PC-3 (cell line): ENCODE data around the gene KRT7. TPM values are rescaled to one million over a fixed set of nuclear protein-coding genes. Genes with fewer than 3 reads are reported as not detected.

Experiments
- ATAC-seq: fragments of 200-7000 bp; cut with Tn5 transposase; 2 replicates; pipeline ENCODE4 v1.9.1; 2020; ENCODE audit warnings: mild to moderate bottlenecking, moderate library complexity
- BruUV-seq: library from RNA; stranded (reverse); fragments of 400-500 nt; replicated peaks from 2 replicates; lab custom pipeline; 2021; lab: Mats Ljungman, UMichigan
- CTCF ChIA-PET: fragments of 300-600 bp; sonication (Branson Sonifier 250); formaldehyde crosslinking; loops from one replicate; lab custom pipeline; 2022; ENCODE audit warnings: antibody characterized with exemption; lab: Charles Lee
- POLR2A ChIA-PET: fragments of 300-600 bp; sonication (Branson Sonifier 250); formaldehyde crosslinking; loops from one replicate; lab custom pipeline; 2022; ENCODE audit warnings: antibody characterized with exemption; ENCODE audit not compliant: unreplicated experiment; lab: Charles Lee
- DNase-seq: peaks from one replicate; pipeline ENCODE4 v3.0.0-alpha.2; 2015
- H2AFZ ChIP-seq: fragments of 300-600 bp; sonication (generic); 2 replicates; pipeline ENCODE4 v1.6.0; 2016; ENCODE audit warnings: antibody characterized with exemption, low read length
- H3F3A ChIP-seq: fragments of 300-600 bp; sonication (generic); one replicate; pipeline ENCODE4 v1.6.0; 2017; ENCODE audit warnings: antibody characterized with exemption, low read length, control low read depth, mild to moderate bottlenecking; ENCODE audit not compliant: unreplicated experiment
- H3K27ac ChIP-seq: fragments of 300-600 bp; sonication (generic); 2 replicates; pipeline ENCODE4 v1.5.1; 2016; ENCODE audit warnings: mild to moderate bottlenecking, low read length
- H3K27me3 ChIP-seq: fragments of 300-600 bp; sonication (generic); 2 replicates; pipeline ENCODE4 v1.6.1; 2016; ENCODE audit warnings: low read length, mixed read lengths
- H3K36me3 ChIP-seq: fragments of 300-600 bp; sonication (generic); 2 replicates; pipeline ENCODE4 v1.6.1; 2016; ENCODE audit warnings: low read depth, mixed run types, low read length, mixed read lengths
- H3K4me1 ChIP-seq: fragments of 300-600 bp; sonication (generic); 2 replicates; pipeline ENCODE4 v1.5.1; 2016; ENCODE audit warnings: low read length; ENCODE audit not compliant: insufficient read depth
- H3K4me2 ChIP-seq: fragments of 300-600 bp; sonication (generic); 2 replicates; pipeline ENCODE4 v1.6.0; 2016; ENCODE audit warnings: low read length
- H3K4me3 ChIP-seq: fragments of 300-600 bp; sonication (generic); 2 replicates; pipeline ENCODE4 v1.5.1; 2016; ENCODE audit warnings: mild to moderate bottlenecking, low read length, mixed read lengths
- H3K79me2 ChIP-seq: fragments of 300-600 bp; sonication (generic); 2 replicates; pipeline ENCODE4 v1.6.1; 2017; ENCODE audit warnings: low read length, mixed read lengths
- H3K9ac ChIP-seq: fragments of 300-600 bp; sonication (generic); 2 replicates; pipeline ENCODE4 v1.6.0; 2016; ENCODE audit warnings: mild to moderate bottlenecking, low read length
- H3K9me2 ChIP-seq: fragments of 300-600 bp; sonication (generic); replicated peaks from 2 replicates; pipeline ENCODE4 v1.6.1; 2016; ENCODE audit warnings: mixed run types, low read length, mixed read lengths
- H3K9me3 ChIP-seq: fragments of 300-600 bp; sonication (generic); 2 replicates; pipeline ENCODE4 v1.6.1; 2016; ENCODE audit warnings: low read length, mixed read lengths
- H4K20me1 ChIP-seq: fragments of 300-600 bp; sonication (generic); 2 replicates; pipeline ENCODE4 v1.6.1; 2016; ENCODE audit warnings: low read length, mixed read lengths
- CTCF ChIP-seq: fragments of 300-600 bp; sonication (generic); conservative IDR thresholded peaks from 2 replicates; pipeline ENCODE4 v1.5.1; 2017; ENCODE audit warnings: antibody characterized with exemption, low read depth, mild to moderate bottlenecking, low read length
- EZH2 ChIP-seq: fragments of 300-600 bp; sonication (generic); IDR thresholded peaks from one replicate; pipeline ENCODE4 v1.6.1; 2017; ENCODE audit warnings: antibody characterized with exemption, mild to moderate bottlenecking, low read length; ENCODE audit not compliant: unreplicated experiment
- EZH2phosphoT487 ChIP-seq: fragments of 300-600 bp; sonication (generic); IDR thresholded peaks from 2 replicates; pipeline ENCODE4 v1.6.1; 2018; ENCODE audit warnings: mild to moderate bottlenecking, antibody characterized with exemption, low read length, borderline replicate concordance
- intact Hi-C: fragments of 100-400 bp; cut with micrococcal nuclease; formaldehyde crosslinking; loops from 2 replicates; pipeline ENCODE4 v1.9.0; 2023
- total RNA-seq: library from RNA; depleted of rRNA; stranded (reverse); fragments of >200 nt; gene quantifications from 2 replicates; pipeline ENCODE4 v1.2.3, GENCODE V29; 2014

Gene KRT7
- total RNA-seq, 1 experiment from 2014 or later, result 2,144 TPM

- Histone ChIP-seq H3K4me3 (no peak overlapping the region), H4K20me1 (no peaks in the 10 kb centered on the region), H3K4me1 (peaks cover 14% of the 10 kb centered on the region), H3K4me2 (no peak overlapping the region), H3K79me2 (no peaks in the 10 kb centered on the region), H3K27me3 (no peaks in the 10 kb centered on the region), H3K27ac (no peak overlapping the region), H3K9me2 (no peaks in the 10 kb centered on the region), H3F3A (peaks cover 17% of the 10 kb centered on the region), H3K36me3 (peaks cover 13% of the 10 kb centered on the region; the same call in 1 of the 2 replicates), H2AFZ (no peak overlapping the region), H3K9me3 (no peaks in the 10 kb centered on the region), H3K9ac (no peak overlapping the region)
- TF ChIP-seq EZH2, result no peak
- TF ChIP-seq CTCF, result no peak
- TF ChIP-seq EZH2phosphoT487, result no peak
- POLR2A ChIA-PET, result interaction anchor here (0.6 kb wide), 1 partner anchor 64 kb away, joined by 4 read pairs; no protein-coding TSS in a partner anchor
- DNase-seq, result peak; percentile 34
- intact Hi-C loops, result loop anchor here (5.0 kb wide), 1 partner anchor 74 kb away; no protein-coding TSS in a partner anchor
- ATAC-seq, result no peak
- no TSS peak for BruUV-seq
- CTCF ChIA-PET, result interaction anchor here (0.8 kb wide), 1 partner anchor 10 kb away, joined by 5 read pairs; no protein-coding TSS in a partner anchor
These were observed 19.8 kb downstream of the KRT7 start for GRCh38 chr12:52252728-52253343.

GRCh38 chr12:52253391-52254179 is 20.5 kb downstream of the KRT7 start:
- ChIA-PET POLR2A (no interaction called here), CTCF (no interaction called here)
- H3K9me2 ChIP-seq, result no peaks in the 10 kb centered on the region
- H3K79me2 ChIP-seq, result no peaks in the 10 kb centered on the region
- no peak overlapping the region for H3K4me2 ChIP-seq
- H3K4me1 ChIP-seq, result peaks cover 6% of the 10 kb centered on the region
- no peak overlapping the region for H3K4me3 ChIP-seq
- H3F3A ChIP-seq, result peaks cover 14% of the 10 kb centered on the region
- BruUV-seq, result no TSS peak
- H3K9ac ChIP-seq, result no peak overlapping the region
- H3K9me3 ChIP-seq, result no peaks in the 10 kb centered on the region
- TF ChIP-seq CTCF (no peak), EZH2phosphoT487 (no peak), EZH2 (no peak)
- H3K27me3 ChIP-seq, result no peaks in the 10 kb centered on the region
- intact Hi-C loops, result loop anchor here (5.0 kb wide), 1 partner anchor 74 kb away; no protein-coding TSS in a partner anchor
- peaks cover 11% of the 10 kb centered on the region; the same call in 1 of the 2 replicates for H3K36me3 ChIP-seq
- no peaks in the 10 kb centered on the region for H4K20me1 ChIP-seq
- no peak overlapping the region for H2AFZ ChIP-seq
- DNase-seq, result peak; percentile 37
- no peak overlapping the region for H3K27ac ChIP-seq
- ATAC-seq, result no peak
